Lower leg skin (tissue), 3 donors: Measurements from ENCODE around the gene AP3B1.

Source experiments
- POLR2A ChIP-seq, 2 donors: fragments of 450-650 bp; IDR thresholded peaks; one replicate each; pipeline ENCODE4 v1.6.1; 2016 to 2017; ENCODE audit warnings: antibody characterized with exemption in 2 of 2, mild to moderate bottlenecking in 1 of 2, moderate library complexity in 1 of 2
- TF ChIP-seq, protein P1 (sequence below), 3 donors: fragments of 450-650 bp; IDR thresholded peaks; one replicate each; pipeline ENCODE4 v1.5.1; 2016; ENCODE audit warnings: antibody characterized with exemption in 3 of 3, mild to moderate bottlenecking in 3 of 3, moderate library complexity in 2 of 3

DNA sequence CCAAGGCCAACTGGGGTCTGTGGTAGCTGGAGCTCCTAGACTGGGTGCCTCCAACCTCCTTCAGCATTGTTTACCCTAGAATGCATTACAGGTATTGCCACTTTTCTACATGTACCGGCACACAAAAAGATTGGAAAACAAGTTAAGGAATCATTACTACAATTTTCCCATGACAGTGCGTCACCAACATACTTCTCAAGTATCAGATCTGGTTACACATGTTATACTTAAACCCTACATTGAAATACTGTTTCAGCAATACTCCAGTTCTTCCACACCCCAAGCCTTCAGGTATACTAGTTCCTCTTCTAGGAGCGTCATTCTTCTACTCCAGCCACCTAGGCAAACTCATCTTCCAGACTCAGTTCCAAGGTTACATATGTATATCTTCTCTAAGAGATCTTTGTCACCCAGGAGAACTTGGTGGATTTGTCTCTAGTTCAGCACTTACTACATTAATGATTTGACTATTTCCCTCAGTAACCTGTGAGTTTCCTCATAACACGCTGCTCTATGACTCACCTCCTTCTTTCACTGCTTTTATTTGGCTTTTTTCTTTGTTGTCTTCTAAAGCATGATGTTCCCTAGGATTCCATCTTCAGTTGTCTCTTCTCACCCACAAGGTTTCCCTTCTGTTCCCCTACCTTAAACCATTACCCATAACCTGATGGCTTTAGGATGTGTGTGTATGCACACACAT lies 217.0 kb downstream of the AP3B1 start:
- TF ChIP-seq, protein P1, sequence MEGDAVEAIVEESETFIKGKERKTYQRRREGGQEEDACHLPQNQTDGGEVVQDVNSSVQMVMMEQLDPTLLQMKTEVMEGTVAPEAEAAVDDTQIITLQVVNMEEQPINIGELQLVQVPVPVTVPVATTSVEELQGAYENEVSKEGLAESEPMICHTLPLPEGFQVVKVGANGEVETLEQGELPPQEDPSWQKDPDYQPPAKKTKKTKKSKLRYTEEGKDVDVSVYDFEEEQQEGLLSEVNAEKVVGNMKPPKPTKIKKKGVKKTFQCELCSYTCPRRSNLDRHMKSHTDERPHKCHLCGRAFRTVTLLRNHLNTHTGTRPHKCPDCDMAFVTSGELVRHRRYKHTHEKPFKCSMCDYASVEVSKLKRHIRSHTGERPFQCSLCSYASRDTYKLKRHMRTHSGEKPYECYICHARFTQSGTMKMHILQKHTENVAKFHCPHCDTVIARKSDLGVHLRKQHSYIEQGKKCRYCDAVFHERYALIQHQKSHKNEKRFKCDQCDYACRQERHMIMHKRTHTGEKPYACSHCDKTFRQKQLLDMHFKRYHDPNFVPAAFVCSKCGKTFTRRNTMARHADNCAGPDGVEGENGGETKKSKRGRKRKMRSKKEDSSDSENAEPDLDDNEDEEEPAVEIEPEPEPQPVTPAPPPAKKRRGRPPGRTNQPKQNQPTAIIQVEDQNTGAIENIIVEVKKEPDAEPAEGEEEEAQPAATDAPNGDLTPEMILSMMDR (IDR thresholded peaks at IDR 0.05) = no peak
- no peak for TF ChIP-seq POLR2A (IDR thresholded peaks at IDR 0.05)
